ENCODE measurements around the gene CYREN.

The CYREN gene

DNA sequence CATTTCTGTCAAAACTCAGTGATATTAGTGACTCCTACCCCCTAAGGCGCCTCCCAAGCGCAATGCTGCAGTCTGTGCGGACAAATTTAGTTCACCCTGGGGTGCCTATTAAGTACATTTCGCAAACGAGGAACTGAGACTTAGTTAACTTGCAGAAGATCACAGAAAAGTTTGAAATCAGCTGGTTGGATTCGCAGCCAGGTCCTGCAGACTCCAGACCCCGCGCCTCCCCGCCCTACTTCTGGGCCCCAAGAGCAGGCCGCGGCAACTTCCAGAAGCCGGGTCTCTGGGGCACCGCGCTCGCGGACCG is 588 bp downstream of the CYREN start:
- Histone ChIP-seq H3K79me2 (ENCODE audit: low read length) (peaks cover 19% of the 10 kb centered on the region), H3K4me1 (ENCODE audit: low read length) (peaks cover 30% of the 10 kb centered on the region), H3K4me2 (ENCODE audit: low read length) (peak overlapping the region; percentile 98), H3K9me3 (ENCODE audit: insufficient read depth, low read length) (no peaks in the 10 kb centered on the region), H4K20me1 (ENCODE audit: insufficient read depth, low read length) (peaks cover 16% of the 10 kb centered on the region), H3K27me3 (ENCODE audit: low read depth, low read length) (no peaks in the 10 kb centered on the region), H2AFZ (ENCODE audit: low read depth, low read length) (peak overlapping the region; percentile 71; the same call in 1 of the 2 replicates), H3K4me3 (ENCODE audit: low read length) (peak overlapping the region; percentile 92), H3K27ac (ENCODE audit: low read length) (peak overlapping the region; percentile 93), H3K9ac (ENCODE audit: low read length) (peak overlapping the region; percentile 96), H3K36me3 (replicated peaks; ENCODE audit: low read depth, low read length) (peaks cover 37% of the 10 kb centered on the region)
- TF ChIP-seq EZH2phosphoT487 (IDR thresholded peaks at IDR 0.05; ENCODE audit: low read depth), result no peak
- TF ChIP-seq, protein P1, sequence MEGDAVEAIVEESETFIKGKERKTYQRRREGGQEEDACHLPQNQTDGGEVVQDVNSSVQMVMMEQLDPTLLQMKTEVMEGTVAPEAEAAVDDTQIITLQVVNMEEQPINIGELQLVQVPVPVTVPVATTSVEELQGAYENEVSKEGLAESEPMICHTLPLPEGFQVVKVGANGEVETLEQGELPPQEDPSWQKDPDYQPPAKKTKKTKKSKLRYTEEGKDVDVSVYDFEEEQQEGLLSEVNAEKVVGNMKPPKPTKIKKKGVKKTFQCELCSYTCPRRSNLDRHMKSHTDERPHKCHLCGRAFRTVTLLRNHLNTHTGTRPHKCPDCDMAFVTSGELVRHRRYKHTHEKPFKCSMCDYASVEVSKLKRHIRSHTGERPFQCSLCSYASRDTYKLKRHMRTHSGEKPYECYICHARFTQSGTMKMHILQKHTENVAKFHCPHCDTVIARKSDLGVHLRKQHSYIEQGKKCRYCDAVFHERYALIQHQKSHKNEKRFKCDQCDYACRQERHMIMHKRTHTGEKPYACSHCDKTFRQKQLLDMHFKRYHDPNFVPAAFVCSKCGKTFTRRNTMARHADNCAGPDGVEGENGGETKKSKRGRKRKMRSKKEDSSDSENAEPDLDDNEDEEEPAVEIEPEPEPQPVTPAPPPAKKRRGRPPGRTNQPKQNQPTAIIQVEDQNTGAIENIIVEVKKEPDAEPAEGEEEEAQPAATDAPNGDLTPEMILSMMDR (IDR thresholded peaks at IDR 0.05; ENCODE audit: low read depth, low read length), result no peak

DNA sequence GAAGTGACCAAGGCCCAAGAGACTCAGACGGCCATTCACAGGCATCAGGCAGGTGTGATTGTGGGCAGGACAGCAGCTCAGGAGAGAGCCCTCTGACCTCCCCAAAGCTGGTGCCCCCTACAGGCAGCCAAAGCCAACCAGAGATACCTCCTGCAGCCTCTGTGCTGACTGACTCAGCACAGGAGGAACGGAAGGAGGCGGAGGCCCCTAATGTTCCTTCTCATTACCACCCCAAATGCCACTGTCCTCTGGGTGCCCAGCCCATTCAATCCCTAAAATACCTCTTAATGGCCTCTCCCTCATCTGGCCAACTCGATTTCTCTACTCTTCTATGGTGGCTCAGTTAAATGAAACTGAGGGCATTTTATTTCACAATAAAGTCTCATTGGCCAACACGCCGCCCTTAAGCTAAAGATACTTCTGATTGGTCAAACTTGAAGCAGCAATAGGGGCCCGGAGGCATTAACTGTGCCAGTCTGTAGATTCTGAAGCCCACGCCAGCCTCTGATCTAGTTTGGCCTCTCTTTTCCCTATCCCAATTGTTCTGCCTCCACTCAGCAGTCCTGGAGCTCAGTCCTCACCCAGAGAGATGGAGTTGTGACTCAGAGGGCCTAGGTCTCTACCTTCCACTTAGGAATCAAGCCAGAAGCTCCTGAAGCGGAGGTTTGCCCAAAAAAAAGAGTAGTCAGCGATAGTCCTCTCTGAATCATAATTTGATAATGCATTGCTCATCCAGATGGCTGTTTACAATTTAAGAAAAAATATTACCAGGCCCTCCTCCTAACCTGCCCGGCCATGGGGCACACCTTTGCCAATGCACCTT is 1.2 kb downstream of the CYREN start:
- Histone ChIP-seq H2AFZ (ENCODE audit: low read depth, low read length) (no peak overlapping the region), H3K9ac (ENCODE audit: low read length) (peak overlapping the region; percentile 96), H3K27me3 (ENCODE audit: low read depth, low read length) (no peaks in the 10 kb centered on the region), H3K36me3 (replicated peaks; ENCODE audit: low read depth, low read length) (peaks cover 42% of the 10 kb centered on the region), H3K9me3 (ENCODE audit: insufficient read depth, low read length) (no peaks in the 10 kb centered on the region), H3K4me2 (ENCODE audit: low read length) (peak overlapping the region; percentile 98), H4K20me1 (ENCODE audit: insufficient read depth, low read length) (peaks cover 16% of the 10 kb centered on the region), H3K27ac (ENCODE audit: low read length) (peak overlapping the region; percentile 93), H3K79me2 (ENCODE audit: low read length) (peaks cover 19% of the 10 kb centered on the region), H3K4me1 (ENCODE audit: low read length) (peaks cover 30% of the 10 kb centered on the region), H3K4me3 (ENCODE audit: low read length) (peak overlapping the region; percentile 92)
- TF ChIP-seq, protein P1 (IDR thresholded peaks at IDR 0.05; ENCODE audit: low read depth, low read length), result peak; percentile 61
- no peak for TF ChIP-seq EZH2phosphoT487 (IDR thresholded peaks at IDR 0.05; ENCODE audit: low read depth)

DNA sequence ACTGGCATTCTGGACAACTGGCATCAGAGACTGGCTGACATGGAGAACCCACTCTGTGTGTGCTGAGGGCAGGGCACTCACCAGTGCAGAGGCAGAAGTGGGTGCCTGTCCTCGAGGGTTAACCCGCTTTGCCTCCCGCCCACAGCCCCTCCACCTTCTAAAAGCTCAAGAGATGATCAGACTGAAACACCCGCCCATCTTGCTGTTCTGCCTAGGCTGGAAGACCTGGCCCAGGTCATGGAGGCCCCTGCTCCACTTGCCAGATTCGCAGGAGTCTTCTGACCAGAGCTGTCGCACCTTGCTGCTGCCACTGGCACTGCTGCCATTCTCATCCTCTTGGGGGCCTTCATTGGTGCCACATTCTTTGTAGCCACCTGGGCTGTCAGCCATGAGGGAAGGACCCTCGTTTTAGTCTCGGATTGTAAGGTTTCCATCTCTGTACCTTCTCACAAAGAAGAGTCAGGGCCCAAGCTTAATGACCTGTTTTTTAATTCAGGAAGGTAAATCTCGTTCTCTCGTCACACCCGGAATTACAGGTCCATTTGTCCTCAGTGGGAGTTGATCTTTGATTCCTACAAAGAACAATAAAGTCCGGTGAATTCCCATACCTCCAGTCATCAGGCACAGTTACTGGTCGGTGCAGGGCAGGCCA is 1.9 kb downstream of the CYREN start:
- no peak overlapping the region for H2AFZ ChIP-seq (ENCODE audit: low read depth, low read length)
- peaks cover 16% of the 10 kb centered on the region for H4K20me1 ChIP-seq (ENCODE audit: insufficient read depth, low read length)
- H3K4me1 ChIP-seq (ENCODE audit: low read length), result peaks cover 30% of the 10 kb centered on the region
- peaks cover 19% of the 10 kb centered on the region for H3K79me2 ChIP-seq (ENCODE audit: low read length)
- peaks cover 49% of the 10 kb centered on the region for H3K36me3 ChIP-seq (replicated peaks; ENCODE audit: low read depth, low read length)
- TF ChIP-seq, protein P1 (IDR thresholded peaks at IDR 0.05; ENCODE audit: low read depth, low read length), result no peak
- no peak for TF ChIP-seq EZH2phosphoT487 (IDR thresholded peaks at IDR 0.05; ENCODE audit: low read depth)
- no peak overlapping the region for H3K9ac ChIP-seq (ENCODE audit: low read length)
- no peaks in the 10 kb centered on the region for H3K27me3 ChIP-seq (ENCODE audit: low read depth, low read length)
- H3K27ac ChIP-seq (ENCODE audit: low read length), result no peak overlapping the region
- H3K4me2 ChIP-seq (ENCODE audit: low read length), result peak overlapping the region; percentile 98
- H3K4me3 ChIP-seq (ENCODE audit: low read length), result peak overlapping the region; percentile 92
- no peaks in the 10 kb centered on the region for H3K9me3 ChIP-seq (ENCODE audit: insufficient read depth, low read length)

DNA sequence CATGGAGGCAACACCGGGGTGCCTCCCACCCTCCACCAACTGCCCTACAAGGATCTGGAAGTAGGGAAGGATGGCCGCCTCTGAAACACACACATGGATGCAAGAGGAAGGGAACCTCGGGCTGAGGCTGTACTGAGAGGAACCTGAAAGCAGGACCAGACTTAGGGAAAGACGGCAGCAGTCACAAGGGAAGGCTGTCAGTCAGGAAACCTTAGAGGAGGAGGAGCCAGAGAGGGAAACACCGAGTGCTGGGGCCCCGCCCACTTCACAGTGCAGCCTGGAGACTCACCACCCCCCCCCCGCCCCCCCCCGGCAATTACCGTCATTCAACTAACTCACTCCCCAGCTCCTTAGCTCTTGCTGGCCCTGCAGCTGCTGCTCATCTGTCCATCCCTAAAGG is 2.5 kb downstream of the CYREN start:
- Histone ChIP-seq H3K4me2 (ENCODE audit: low read length) (no peak overlapping the region), H3K4me3 (ENCODE audit: low read length) (no peak overlapping the region)

More for the DNA sequence above, 2.5 kb downstream of the CYREN start:
- H4K20me1 ChIP-seq (ENCODE audit: insufficient read depth, low read length), result peaks cover 16% of the 10 kb centered on the region
- H3K4me1 ChIP-seq (ENCODE audit: low read length), result peaks cover 30% of the 10 kb centered on the region
- no peak overlapping the region for H3K9ac ChIP-seq (ENCODE audit: low read length)
- peaks cover 19% of the 10 kb centered on the region for H3K79me2 ChIP-seq (ENCODE audit: low read length)
- H3K36me3 ChIP-seq (replicated peaks; ENCODE audit: low read depth, low read length), result peaks cover 52% of the 10 kb centered on the region
- no peak overlapping the region for H2AFZ ChIP-seq (ENCODE audit: low read depth, low read length)
- H3K27ac ChIP-seq (ENCODE audit: low read length), result no peak overlapping the region
- no peaks in the 10 kb centered on the region for H3K27me3 ChIP-seq (ENCODE audit: low read depth, low read length)
- no peaks in the 10 kb centered on the region for H3K9me3 ChIP-seq (ENCODE audit: insufficient read depth, low read length)
- TF ChIP-seq, protein P1 (IDR thresholded peaks at IDR 0.05; ENCODE audit: low read depth, low read length), result no peak
- TF ChIP-seq EZH2phosphoT487 (IDR thresholded peaks at IDR 0.05; ENCODE audit: low read depth), result no peak
